Measurements from ENCODE around the gene BCAP29. TPM values are rescaled to one million over a fixed set of nuclear protein-coding genes. Genes with fewer than 3 reads are reported as not detected.
"Not testable (repeated sequence)": the region's sequence is repeated elsewhere in the genome, so short reads cannot be mapped to it uniquely, and the experiment has no call there.

Gene BCAP29, protein sequence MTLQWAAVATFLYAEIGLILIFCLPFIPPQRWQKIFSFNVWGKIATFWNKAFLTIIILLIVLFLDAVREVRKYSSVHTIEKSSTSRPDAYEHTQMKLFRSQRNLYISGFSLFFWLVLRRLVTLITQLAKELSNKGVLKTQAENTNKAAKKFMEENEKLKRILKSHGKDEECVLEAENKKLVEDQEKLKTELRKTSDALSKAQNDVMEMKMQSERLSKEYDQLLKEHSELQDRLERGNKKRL
- 66.2 TPM for total RNA-seq

DNA sequence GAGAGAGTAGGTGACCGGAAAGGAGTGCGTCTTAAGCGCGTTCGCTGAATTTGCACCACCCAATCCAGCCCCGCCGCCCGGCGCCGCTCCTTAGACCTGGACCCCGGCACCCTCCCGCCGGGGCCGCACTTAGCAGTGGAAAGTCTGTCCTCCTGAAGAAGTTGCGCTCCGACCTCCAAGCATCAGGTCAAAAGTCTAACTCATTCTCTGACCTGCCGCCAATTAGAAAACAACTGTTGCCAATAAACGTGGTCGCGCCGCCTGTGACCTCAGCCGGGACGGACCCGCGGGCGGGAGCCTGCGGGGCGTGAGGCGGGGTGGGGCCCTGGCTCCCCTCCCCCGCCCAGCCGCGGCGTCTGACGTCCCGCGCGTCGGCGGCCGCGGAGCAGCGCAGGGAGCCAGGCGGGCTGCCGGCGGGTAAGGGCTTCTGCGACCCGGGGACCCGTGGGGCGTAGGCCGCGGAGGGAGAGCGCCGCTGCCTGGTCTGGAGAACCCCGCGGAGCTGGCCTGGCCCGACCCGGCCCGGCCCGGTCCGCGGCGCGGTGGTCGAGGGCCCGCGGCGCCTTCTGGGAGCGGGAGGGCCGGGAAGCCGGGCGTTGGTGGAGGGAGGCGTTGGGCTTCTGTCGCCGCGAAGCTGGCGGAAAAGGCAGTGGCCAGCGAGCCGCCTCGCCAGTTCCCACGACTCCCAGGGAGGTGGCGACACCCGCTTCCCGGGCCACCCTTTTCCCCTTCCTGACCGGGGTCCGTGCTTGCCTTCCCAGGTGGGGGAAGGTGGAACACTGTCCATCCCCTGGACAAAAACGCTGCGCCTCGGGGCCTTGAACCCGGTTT is at the start of gene BCAP29:
Gene BCAP29, plus strand, starts transcription at position 362 of the 831 bp plus-strand sequence. CDS start 527 bp downstream, outside the sequence.
- peak; percentile 59 for DNase-seq (ENCODE audit: low spot score)

DNA sequence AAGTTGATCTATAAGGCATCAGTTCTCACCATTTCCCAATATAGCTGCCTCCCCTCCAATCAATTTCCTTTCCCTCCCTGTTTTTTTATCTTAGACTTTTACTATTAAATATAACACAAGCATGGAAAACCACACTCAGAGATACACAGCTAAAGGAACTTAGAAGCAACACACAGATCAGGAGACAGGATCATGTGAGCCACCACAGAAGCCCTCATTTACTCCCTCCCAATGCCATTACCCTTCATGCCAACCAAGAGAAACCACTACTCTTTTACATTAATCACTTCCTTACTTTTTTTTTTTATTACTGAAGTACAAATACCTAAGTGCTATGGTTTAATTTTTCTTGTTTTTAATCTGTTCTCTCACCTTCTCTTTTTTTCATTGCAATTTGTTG is 49.3 kb upstream of the BCAP29 start:
- DNase-seq (ENCODE audit: low spot score): no peak

DNA sequence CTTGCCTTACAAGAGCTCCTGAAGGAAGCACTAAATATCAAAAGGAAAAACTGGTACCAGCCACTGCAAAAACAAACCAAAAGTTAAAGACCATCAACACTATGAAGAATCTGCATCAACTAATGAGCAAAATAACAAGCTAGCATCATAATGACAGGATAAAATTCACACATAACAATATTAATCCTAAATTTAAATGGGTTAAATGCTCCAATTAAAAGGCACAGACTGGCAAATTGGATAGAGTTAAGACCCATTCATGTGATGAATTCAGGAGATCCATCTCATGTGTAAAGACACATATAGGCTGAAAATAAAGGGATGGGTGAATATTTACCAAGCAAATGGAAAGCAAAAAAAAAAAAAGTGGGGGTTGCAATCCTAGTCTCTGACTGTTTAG is 45.9 kb upstream of the BCAP29 start:
- no peak for DNase-seq (ENCODE audit: low spot score)

DNA sequence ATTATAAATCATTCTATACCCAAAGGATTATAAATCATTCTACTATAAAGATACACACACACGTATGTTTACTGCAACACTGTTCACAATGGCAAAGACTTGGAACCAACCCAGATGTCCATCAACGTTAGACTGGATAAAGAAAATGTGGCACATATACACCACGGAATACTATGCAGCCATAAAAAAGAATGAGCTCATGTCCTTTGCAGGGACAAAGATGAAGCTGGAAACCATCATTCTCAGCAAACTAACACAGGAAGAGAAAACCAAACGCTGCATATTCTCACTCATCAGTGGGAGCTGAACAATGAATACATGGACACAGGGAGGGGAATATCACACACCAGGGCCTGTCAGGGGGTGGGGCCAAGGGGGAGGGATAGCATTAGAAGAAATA is 42.8 kb upstream of the BCAP29 start:
- DNase-seq (ENCODE audit: low spot score): not testable (repeated sequence)

DNA sequence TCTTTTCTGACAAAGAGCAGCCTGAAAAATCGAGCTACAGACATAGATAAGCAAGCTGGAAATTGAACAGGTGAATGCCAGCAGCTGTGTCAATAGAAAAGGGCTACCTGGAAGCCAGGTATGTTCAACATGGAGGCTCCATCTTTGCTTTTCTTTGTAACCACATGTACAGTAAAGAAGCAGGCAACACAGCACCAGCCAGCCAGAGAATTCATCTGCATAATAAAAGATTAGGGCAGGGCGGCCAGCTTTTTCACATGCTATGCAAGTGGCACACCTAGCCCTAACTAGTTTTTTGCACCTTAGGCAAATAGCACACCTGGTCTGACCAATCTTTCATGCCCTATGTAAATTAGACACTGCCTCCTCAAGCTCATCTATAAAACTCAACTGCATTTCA is 42.0 kb upstream of the BCAP29 start:
- DNase-seq (ENCODE audit: low spot score): no peak

DNA sequence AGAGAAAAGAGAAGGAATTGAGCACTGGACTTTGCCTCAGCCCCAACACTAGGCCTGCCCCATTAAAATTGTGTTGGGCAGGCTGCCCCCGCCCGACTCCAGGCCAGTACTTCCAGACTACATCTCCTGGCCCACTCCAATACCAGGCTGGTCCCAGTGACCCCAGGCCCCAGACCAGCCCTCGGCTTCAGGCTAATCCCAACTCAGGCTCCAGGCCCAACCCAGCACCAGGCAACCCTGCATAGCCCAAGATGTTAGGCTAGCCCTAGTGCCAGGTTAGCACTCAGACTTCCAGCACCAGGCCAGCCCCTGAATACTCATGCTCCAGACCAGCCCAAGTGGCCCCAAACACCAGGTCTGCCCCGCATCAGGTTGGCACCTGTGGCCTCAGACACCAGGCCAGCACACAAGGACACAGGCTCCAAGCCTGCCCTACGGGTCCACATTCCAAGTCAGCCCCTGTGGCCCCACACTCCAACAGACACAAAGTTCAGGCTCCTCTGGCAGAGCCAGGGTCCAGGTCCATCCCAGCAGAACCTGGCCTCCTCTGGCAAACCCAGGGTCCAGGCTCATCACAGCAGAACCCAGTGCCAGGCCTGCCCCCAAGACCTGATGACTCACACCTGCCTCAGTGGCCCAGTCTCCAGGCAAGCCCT is 36.6 kb upstream of the BCAP29 start:
- DNase-seq (ENCODE audit: low spot score): no peak

DNA sequence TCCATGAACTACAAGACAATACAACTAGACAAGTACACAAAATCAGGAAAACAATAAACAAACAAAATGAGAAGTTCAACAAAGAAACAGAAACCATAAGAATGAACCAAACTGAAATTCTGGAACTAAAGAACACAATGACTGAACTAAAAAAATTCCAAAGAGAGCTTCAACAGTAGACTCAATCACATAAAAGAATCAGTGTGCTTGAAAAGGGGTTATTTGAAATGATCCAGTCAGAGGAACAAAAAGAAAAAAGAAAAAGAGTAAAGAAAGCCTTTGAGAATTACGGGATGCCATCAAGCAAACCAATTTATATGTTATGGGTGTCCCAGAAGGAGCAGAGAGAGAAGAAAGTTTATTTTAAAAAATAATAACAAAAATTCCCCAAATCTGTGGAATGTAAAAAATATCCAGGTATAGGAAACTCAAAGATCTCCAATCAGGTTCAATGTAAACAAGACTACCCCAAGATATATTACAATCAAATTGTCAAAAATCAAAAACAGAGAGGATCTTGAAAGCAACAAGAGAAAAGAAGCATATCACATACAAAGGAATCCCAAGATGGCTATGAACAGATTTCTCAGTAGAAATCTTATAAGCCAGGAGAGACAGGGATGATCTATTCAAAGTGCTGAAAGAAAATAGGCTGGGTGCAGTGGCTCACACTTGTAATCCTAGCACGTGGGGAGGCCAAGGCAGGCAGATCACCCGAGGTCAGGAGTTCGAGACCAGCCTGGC is 35.0 kb upstream of the BCAP29 start:
- no peak for DNase-seq (ENCODE audit: low spot score)

DNA sequence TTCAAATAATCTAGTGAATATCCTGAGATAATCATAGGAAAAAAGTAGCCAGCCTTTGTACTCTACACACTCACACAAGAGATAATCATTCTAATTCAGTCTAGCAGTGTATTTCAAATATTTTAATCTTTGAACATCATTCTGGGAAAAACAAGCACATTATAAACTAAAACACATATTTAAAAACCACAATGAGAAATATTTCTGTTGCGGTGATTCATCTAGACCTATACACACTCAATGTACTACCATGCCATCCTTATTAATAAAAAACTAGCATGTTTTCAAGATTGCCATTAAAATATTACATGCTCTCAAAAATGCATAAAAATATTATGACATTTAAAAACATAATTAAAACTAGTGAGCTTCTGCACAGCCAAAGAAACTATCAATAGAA is 28.1 kb upstream of the BCAP29 start:
- DNase-seq (ENCODE audit: low spot score): no peak

DNA sequence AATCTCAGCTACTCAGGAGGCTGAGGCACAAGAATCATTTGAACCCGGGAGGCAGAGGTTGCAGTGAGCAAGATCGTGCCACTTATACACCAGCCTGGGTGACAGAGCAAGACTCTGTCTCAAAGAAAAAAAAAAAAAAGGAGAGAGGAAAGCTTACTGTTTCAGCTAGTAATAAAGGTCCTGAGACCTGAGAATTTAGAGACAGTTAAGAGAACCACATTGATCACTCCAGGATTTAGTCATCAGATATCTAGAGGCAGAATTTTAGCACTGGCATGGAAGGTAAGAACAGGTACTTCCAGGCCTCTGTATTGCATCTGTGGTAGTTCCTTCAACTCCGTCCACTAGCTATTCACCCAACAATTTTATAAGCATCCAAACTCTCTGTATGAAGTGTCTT is 24.2 kb upstream of the BCAP29 start:
- no peak for DNase-seq (ENCODE audit: low spot score)

DNA sequence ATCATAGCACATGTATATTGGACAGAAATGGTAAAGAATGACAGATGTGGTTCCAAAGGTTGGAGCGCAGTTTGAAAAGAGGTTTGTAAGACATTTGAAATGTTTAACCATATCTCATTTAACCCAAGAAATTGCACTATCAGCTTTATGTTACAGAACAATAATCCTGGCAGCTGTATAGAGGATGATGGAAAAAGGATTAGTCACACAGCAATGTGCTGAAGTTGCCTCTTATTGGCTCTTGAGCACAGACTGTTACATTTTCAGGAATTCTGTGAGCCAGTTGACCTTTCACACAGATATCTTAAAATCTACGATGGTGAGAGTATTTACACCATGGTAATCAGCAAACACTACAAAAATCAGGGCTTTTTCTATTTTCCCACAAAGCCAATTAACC is 20.2 kb upstream of the BCAP29 start:
- no peak for DNase-seq (ENCODE audit: low spot score)

DNA sequence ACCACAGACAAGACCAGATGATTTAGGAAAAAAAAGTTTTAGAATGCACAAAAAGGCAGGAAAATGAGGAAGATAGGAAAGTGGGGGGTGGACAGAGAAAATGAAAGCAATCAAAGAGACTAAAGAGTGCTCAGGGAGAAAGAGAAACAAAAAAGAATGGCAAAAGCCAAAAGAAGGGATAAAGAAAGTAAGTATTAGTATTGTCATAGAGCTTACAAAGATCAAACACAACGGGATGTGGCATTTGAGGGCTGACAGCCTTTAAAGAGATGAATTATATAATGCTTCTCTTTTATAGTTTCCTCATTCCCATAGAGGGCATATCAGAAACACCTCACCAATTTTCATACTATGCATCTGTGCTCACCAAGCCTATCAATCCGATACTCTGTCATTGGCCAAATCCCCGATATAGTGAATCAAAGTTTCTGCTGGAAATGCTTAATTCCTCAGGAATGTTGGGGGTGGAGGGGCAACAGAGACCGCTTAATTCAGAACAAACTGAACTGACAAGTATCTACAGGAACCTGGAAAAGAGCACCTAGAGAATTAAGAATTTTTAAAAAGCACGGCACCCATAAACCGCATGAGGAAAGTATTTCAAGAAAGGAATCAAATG is 19.0 kb upstream of the BCAP29 start:
- no peak for DNase-seq (ENCODE audit: low spot score)

DNA sequence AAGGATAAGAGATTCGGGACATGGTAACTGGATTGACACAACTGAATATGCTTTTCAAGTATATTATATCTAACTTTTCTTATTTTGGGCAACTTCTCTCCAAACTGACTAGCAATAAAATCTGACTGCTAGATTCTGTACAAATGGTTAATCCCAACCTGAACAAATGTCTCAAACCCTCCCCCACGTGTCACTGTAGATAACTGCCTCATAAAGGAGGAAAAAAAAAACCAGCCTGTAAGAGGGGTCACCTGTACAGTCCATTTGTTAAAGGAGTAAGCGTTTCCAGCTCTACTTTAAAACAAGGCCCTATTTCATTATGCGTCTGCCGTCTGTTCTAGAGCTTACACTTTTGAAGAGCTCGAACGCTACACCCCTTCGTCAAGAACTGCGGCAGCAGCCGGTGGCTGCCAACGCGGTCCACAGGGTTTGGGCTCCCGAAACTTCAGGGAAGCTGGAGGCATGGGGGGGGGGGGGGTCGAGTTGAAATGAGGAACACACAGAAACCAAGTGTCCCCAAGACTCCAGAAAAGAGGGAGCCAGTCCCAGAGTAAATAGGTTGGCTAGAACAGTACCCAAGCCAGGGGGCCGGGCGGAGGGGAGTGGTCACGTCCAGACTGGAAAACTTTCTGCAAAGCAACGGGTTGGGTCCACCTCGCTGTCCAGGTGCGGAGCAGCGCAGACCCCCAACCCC is 16.8 kb upstream of the BCAP29 start:
- no peak for DNase-seq (ENCODE audit: low spot score)

DNA sequence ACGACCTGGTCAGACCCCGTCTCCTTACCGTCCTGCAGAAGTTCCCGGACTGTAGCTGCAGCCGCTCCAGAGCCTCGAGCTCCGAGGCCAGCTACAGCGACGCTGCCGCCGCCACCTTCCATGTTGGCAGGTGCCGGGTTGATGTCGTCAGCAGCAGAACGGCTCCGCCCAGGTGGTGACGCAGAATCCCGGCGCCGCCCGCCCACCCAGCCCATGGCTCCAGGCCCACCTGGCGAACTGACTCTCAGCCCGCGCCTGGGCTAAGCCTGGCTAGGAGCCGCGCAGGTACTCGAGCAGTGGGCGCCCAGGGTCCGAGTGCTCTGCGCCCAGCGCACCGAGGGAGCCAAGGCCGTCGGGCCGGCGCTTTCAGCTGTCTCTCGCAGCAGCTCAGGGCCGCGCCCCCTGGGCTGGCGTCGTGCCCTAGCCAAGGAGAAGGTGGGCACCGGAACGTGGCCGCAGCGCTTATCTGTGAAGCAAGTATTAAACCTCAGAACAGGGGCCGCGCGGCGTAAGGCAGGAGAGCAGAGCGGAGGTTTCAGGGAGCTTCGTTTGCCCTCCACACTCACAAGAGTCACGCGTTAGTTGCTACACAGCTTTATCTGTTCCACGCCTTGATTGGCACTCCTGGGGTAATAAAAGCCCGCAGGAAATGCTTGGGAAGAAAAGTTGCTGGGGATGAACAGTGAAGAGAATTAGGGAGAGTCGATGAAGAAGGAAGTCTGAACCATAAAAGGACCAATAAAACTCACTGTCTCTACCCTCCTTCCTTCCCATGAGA is 16.1 kb upstream of the BCAP29 start, which contains the start of the genes COG5 and DUS4L:
Gene COG5, minus strand, starts transcription at position 146 of the 778 bp plus-strand sequence. Its CDS starts 24 bp downstream, at position 122.
Gene DUS4L, plus strand, starts transcription at position 197 of the 778 bp plus-strand sequence. CDS start 3,100 bp downstream, outside the sequence.
- DNase-seq (ENCODE audit: low spot score): peak; percentile 85

DNA sequence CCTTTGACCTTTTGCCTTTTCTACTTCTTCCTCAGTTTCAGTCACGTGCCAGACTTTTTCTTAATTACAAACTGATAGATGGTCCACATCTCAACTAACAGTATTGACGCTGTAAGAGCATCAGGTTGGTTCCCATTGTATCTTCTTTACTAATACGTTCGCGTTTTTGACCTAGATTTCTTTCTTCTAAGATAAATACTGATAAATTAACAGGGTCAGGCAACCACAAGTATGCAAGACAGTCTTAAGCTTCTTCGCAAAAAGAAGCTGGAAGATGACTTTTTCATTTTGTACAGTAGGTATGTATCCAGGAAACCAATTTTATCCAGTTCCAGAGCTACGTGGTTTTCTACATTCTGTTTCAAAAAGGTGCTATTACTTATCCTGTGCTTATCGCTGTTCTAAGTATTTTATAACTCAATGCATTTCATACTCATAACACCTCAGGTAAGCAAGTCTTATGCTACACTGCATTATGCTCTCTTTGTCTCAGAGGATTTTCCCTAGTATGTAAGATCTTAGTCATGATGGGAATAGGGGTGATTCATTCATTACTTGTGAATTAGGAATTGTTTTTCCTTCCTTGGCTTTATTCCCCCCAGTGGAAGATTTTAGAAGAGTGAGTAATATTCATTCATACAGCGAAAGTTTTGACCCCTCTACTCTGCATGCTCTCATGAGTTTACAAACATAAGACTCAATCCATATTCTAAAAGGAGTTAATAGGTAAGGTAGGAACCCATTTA is 15.3 kb upstream of the BCAP29 start:
- DNase-seq (ENCODE audit: low spot score): no peak

DNA sequence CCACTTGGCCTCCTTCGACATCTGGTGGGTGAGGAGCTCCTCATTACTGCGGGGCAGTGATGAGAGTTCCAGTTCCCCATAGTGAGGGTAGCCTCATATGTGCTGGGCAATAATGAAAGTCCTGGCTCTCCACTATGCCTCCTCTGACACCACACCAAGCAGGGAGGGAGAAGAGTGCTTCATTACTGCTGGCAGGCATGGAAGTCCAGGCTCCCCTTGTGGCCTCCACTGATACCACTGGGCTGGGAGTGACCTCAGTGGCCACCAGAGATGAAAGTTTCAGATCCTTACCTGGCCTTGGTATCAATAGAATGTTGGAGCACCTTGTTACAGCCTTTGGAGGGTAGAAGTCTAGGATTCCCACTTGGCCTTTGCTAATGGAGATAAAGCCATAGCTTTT is 9.7 kb upstream of the BCAP29 start:
- DNase-seq (ENCODE audit: low spot score): no peak

DNA sequence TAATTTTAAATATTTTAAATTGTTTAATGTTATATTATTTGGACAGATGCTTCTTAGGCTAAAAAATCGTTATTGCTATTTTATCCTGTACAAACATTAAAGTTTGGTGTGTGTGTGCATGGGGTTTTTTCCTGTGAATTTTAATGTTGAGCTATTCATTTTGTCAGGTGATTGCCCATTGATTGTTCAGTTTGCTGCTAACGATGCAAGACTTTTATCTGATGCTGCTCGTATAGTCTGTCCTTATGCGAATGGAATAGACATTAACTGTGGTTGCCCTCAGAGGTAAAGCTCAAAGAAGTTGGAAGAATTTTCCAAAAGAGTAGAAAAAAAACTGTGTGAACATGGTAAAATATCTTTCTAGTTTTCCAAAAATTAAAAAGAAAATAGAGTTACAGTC is 6.5 kb upstream of the BCAP29 start:
- DNase-seq (ENCODE audit: low spot score): no peak

DNA sequence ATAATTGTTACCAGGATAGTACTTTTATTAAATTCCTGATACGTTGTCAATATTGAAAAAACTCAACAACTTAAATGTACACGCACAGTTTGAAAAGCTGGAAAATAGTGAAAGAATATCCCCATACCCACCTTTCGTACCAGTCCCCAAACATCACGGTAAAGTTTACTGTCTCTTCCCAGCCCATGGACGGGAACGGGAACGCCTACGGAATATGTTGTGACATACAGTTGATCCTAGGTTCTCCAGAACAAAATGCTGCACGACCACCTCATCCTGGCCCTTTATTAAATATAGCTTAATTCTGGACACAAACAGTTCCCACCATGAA is 527 bp upstream of the BCAP29 start:
- DNase-seq (ENCODE audit: low spot score): no peak

DNA sequence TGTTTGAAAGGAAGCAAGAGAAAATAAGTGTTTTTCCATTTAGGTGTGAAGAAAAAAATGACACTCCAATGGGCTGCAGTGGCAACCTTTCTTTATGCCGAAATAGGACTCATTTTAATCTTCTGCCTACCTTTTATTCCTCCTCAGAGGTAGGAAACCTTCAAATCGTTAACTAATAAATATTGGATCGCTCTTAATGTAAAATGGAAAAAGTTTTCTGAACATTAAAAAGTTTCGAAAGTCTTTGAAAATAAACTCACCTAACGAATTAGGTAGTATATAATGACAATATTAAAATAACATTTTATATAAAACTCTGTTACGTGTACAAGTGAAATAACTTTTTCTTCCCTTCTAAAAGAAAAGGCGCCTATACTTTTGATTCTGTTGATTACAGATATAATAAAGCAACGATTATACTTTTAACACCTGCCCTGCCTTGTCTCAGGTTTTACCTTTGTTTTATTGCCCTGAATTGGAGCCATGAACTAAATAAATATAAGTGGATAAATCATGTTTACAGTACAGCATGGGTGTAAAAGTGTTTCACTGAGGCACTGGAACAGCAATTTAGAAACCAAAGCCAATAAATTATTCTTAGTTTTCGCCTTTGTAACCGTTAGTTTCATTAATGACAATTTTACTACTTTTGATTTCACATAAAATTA is 804 bp downstream of the BCAP29 start:
- no peak for DNase-seq (ENCODE audit: low spot score)
